PC-9 (cell line): Measurements from ENCODE around the gene CTNNB1. TPM values are rescaled to one million over a fixed set of nuclear protein-coding genes. Genes with fewer than 3 reads are reported as not detected.

Experiments used
- Bru-seq: library from RNA; stranded (reverse); fragments of 400-500 nt; gene quantifications from one replicate; lab custom pipeline; 2021; lab: Mats Ljungman, UMichigan
- BruChase-seq, 2 experiments: library from RNA; stranded (reverse); fragments of 400-500 nt; gene quantifications; one replicate each; lab custom pipeline; 2021; lab: Mats Ljungman, UMichigan
- BruUV-seq: library from RNA; stranded (reverse); fragments of 400-500 nt; replicated peaks from 2 replicates; lab custom pipeline; 2021; lab: Mats Ljungman, UMichigan
- CTCF ChIA-PET: fragments of 300-600 bp; sonication (Branson Sonifier 250); formaldehyde crosslinking; loops from one replicate; lab custom pipeline; 2022; ENCODE audit warnings: antibody characterized with exemption; lab: Charles Lee
- POLR2A ChIA-PET: fragments of 300-600 bp; sonication (Branson Sonifier 250); formaldehyde crosslinking; loops from one replicate; lab custom pipeline; 2022; ENCODE audit warnings: antibody characterized with exemption; ENCODE audit not compliant: unreplicated experiment; lab: Charles Lee
- DNase-seq, 2 experiments: peaks; one replicate each; pipeline versions ENCODE4 v3.0.0 to v3.0.0-alpha.2; 2015 to 2022; ENCODE audit warnings: mixed read lengths in 1 of 2
- H2AFZ ChIP-seq: fragments of 200-600 bp; sonication (generic); 2 replicates; pipeline ENCODE4 v1.8.1; 2017; ENCODE audit warnings: antibody characterized with exemption
- H3F3A ChIP-seq: fragments of 200-600 bp; sonication (generic); 2 replicates; pipeline ENCODE4 v1.8.1; 2017; ENCODE audit warnings: antibody characterized with exemption, mild to moderate bottlenecking, low read depth; ENCODE audit not compliant: insufficient read depth
- H3K27ac ChIP-seq: fragments of 200-600 bp; sonication (generic); 2 replicates; pipeline ENCODE4 v1.6.1; 2016; ENCODE audit warnings: mixed run types
- H3K27me3 ChIP-seq: fragments of 200-600 bp; sonication (generic); 2 replicates; pipeline ENCODE4 v1.6.1; 2016; ENCODE audit warnings: low read depth, mixed run types; ENCODE audit not compliant: insufficient read depth
- H3K36me3 ChIP-seq: fragments of 200-600 bp; sonication (generic); 2 replicates; pipeline ENCODE4 v1.6.1; 2016; ENCODE audit warnings: low read depth, mixed run types
- H3K4me1 ChIP-seq: fragments of 200-600 bp; sonication (generic); replicated peaks from 2 replicates; pipeline ENCODE4 v1.6.1; 2016; ENCODE audit warnings: mixed run types; ENCODE audit not compliant: insufficient read depth
- H3K4me2 ChIP-seq: fragments of 200-600 bp; sonication (generic); 2 replicates; pipeline ENCODE4 v1.6.1; 2017; ENCODE audit warnings: mixed run types
- H3K4me3 ChIP-seq: fragments of 200-600 bp; sonication (generic); 2 replicates; pipeline ENCODE4 v1.6.1; 2016; ENCODE audit warnings: mixed run types
- H3K79me2 ChIP-seq: fragments of 200-600 bp; sonication (generic); 2 replicates; pipeline ENCODE4 v1.6.1; 2017; ENCODE audit warnings: low read depth, mixed run types
- H3K9me2 ChIP-seq: fragments of 200-600 bp; sonication (generic); 2 replicates; pipeline ENCODE4 v1.8.1; 2017; ENCODE audit warnings: mild to moderate bottlenecking; ENCODE audit not compliant: insufficient read depth
- H3K9me3 ChIP-seq: fragments of 200-600 bp; sonication (generic); 2 replicates; pipeline ENCODE4 v1.8.1; 2016; ENCODE audit warnings: low read depth; ENCODE audit not compliant: insufficient read depth
- H4K20me1 ChIP-seq: fragments of 200-600 bp; sonication (generic); 2 replicates; pipeline ENCODE4 v1.8.1; 2017; ENCODE audit not compliant: insufficient read depth
- EZH2 ChIP-seq: fragments of 200-600 bp; sonication (generic); IDR thresholded peaks from 2 replicates; pipeline ENCODE4 v1.8.0; 2017; ENCODE audit warnings: antibody characterized with exemption, low read depth
- intact Hi-C: fragments of 100-400 bp; cut with micrococcal nuclease; formaldehyde crosslinking; loops from one replicate; pipeline ENCODE4 v1.10.0; 2022; ENCODE audit not compliant: unreplicated experiment
- long read RNA-seq: library from polyadenylated mRNA; stranded (forward); transcript quantifications from one replicate; pipeline ENCODE4 v2.0.0, GENCODE V29; 2022
- total RNA-seq: library from RNA; stranded (reverse); gene quantifications from 2 replicates; pipeline ENCODE4 v1.2.3, GENCODE V29; 2021
- TF ChIP-seq, protein P1 (sequence below): fragments of 200-600 bp; sonication (generic); conservative IDR thresholded peaks from 2 replicates; pipeline ENCODE4 v1.6.1; 2017; ENCODE audit warnings: mixed run types, antibody characterized with exemption, mild to moderate bottlenecking, moderate library complexity

CTNNB1 gene
- total RNA-seq (251 and 293 TPM in 2 replicates), Bru-seq, nascent RNA (percentile 98 among the genes with signal in this experiment), BruChase-seq, experiment 1, labeled RNA remaining after a 2-hour chase (percentile 96 among the genes with signal in this experiment), BruChase-seq, experiment 2, labeled RNA remaining after a 6-hour chase (percentile 98 among the genes with signal in this experiment)
- long read RNA-seq, full-length matches to known transcripts = 133 of 187 reads
- long read RNA-seq, partial matches to known transcripts = 15 of 187 reads
- long read RNA-seq, other reads (novel, unspliced or antisense) = 39 of 187 reads

- Histone ChIP-seq H3K27me3 (no peaks in the 10 kb centered on the region), H3K4me2 (peak within 1 kb of the TSS; percentile 99), H3K9me3 (no peaks in the 10 kb centered on the region), H3K9me2 (no peaks in the 10 kb centered on the region), H3F3A (no peaks in the 10 kb centered on the region), H3K36me3 (peaks cover 8% of the 10 kb centered on the region), H3K4me3 (peak within 1 kb of the TSS; percentile 95), H3K4me1 (peaks cover 31% of the 10 kb centered on the region), H2AFZ (peak within 1 kb of the TSS; percentile 94), H4K20me1 (peaks cover 42% of the 10 kb centered on the region), H3K27ac (peak within 1 kb of the TSS; percentile 89), H3K79me2 (peaks cover 47% of the 10 kb centered on the region)
- DNase-seq = peak; percentile 77 to 89
- TF ChIP-seq, protein P1, sequence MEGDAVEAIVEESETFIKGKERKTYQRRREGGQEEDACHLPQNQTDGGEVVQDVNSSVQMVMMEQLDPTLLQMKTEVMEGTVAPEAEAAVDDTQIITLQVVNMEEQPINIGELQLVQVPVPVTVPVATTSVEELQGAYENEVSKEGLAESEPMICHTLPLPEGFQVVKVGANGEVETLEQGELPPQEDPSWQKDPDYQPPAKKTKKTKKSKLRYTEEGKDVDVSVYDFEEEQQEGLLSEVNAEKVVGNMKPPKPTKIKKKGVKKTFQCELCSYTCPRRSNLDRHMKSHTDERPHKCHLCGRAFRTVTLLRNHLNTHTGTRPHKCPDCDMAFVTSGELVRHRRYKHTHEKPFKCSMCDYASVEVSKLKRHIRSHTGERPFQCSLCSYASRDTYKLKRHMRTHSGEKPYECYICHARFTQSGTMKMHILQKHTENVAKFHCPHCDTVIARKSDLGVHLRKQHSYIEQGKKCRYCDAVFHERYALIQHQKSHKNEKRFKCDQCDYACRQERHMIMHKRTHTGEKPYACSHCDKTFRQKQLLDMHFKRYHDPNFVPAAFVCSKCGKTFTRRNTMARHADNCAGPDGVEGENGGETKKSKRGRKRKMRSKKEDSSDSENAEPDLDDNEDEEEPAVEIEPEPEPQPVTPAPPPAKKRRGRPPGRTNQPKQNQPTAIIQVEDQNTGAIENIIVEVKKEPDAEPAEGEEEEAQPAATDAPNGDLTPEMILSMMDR = no peak
- TF ChIP-seq EZH2 = no peak
- ChIA-PET CTCF (interaction anchor here (0.6 to 1.0 kb wide), 4 partner anchors 186 to 709 kb away, joined by 3 to 17 read pairs (median 8); no protein-coding TSS in a partner anchor), POLR2A (interaction anchor here (0.6 to 1.2 kb wide), 8 partner anchors 68 to 742 kb away, joined by 3 to 7 read pairs (median 4); no protein-coding TSS in a partner anchor)
- BruUV-seq = no TSS peak
- intact Hi-C loops = loop anchor here (2.0 to 5.0 kb wide), 5 partner anchors 82 to 742 kb away; partner anchors contain the start of gene RPL14
Observed at GRCh38 chr3:41198950-41199865, at the start of gene CTNNB1. Gene CTNNB1 (plus strand): TSS chr3:41199505. CDS start chr3:41224069, 24,564 bp downstream.

GRCh38 chr3:41155834-41156233 is 43.5 kb upstream of the CTNNB1 start:
- Histone ChIP-seq H3K36me3 (no peaks in the 10 kb centered on the region), H3K27me3 (no peaks in the 10 kb centered on the region), H3K9me3 (no peaks in the 10 kb centered on the region), H3K4me3 (no peak overlapping the region), H2AFZ (no peak overlapping the region), H3K9me2 (no peaks in the 10 kb centered on the region), H3F3A (peaks cover 29% of the 10 kb centered on the region), H4K20me1 (no peaks in the 10 kb centered on the region), H3K27ac (no peak overlapping the region), H3K4me2 (no peak overlapping the region), H3K4me1 (peaks cover 41% of the 10 kb centered on the region), H3K79me2 (no peaks in the 10 kb centered on the region)
- TF ChIP-seq, protein P1 = no peak
- TF ChIP-seq EZH2 = no peak
- ChIA-PET POLR2A (no interaction called here), CTCF (interaction anchor here (0.6 to 0.7 kb wide), 2 partner anchors 187 to 544 kb away, joined by 4 to 5 read pairs; no protein-coding TSS in a partner anchor)
- no peak for DNase-seq
- BruUV-seq = no TSS peak
- intact Hi-C loops = no loop called here

GRCh38 chr3:41158947-41159346 is 40.4 kb upstream of the CTNNB1 start:
- peak; percentile 21 to 89 for DNase-seq
- peak overlapping the region; percentile 91 for H3K27ac ChIP-seq
- intact Hi-C loops = no loop called here

More at GRCh38 chr3:41158947-41159346, 40.4 kb upstream of the CTNNB1 start:
- H3K27me3 ChIP-seq = no peaks in the 10 kb centered on the region
- peak overlapping the region; percentile 56 for H3K4me2 ChIP-seq
- no peaks in the 10 kb centered on the region for H3K79me2 ChIP-seq
- H3K36me3 ChIP-seq = no peaks in the 10 kb centered on the region
- no peaks in the 10 kb centered on the region for H3K9me3 ChIP-seq
- peaks cover 29% of the 10 kb centered on the region for H3F3A ChIP-seq
- no peak for TF ChIP-seq EZH2
- TF ChIP-seq, protein P1 = no peak
- H2AFZ ChIP-seq = peak overlapping the region; percentile 32; the same call in 1 of the 2 replicates
- no peaks in the 10 kb centered on the region for H4K20me1 ChIP-seq
- H3K4me3 ChIP-seq = no peak overlapping the region
- H3K4me1 ChIP-seq = peaks cover 41% of the 10 kb centered on the region
- CTCF ChIA-PET = no interaction called here
- POLR2A ChIA-PET = no interaction called here
- BruUV-seq = no TSS peak
- no peaks in the 10 kb centered on the region for H3K9me2 ChIP-seq
